ENCODE measurements around the gene ATP8A2.

Gene ATP8A2

DNA sequence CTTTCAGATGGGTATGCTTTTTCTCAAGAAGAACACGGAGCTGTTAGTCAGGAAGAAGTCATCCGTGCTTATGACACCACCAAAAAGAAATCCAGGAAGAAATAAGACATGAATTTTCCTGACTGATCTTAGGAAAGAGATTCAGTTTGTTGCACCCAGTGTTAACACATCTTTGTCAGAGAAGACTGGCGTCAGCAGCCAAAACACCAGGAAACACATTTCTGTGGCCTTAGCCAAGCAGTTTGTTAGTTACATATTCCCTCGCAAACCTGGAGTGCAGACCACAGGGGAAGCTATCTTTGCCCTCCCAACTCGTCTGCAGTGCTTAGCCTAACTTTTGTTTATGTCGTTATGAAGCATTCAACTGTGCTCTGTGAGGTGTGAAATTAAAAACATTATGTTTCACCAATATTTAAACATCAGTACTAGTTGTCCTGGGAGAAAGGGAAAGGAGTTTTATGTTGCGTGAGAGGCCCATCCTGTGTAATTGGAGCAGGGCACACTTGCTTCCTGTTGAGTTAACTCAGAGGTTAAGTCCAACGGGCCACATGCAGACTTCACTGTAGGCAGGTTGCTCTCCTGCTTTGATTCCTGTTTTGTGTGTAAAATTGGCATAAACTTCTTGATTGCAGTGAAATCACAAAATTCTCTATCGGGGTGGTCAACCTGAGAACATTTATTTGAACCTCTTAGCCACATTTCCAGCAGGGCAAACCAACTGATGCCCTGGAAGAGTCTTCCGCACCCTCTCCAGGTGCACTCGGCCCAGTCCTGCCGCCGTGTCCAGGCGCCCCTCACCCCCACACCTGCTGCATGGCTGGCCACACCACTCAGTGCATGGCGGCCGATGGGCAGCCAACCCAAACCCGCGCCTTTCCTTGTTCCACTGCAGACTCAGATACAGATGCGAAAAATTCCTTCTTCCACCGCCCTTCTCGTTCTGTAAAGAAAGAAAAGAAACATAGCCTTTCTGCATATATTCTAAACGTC is 648.4 kb downstream of the ATP8A2 start:
- DNase-seq: no peak

DNA sequence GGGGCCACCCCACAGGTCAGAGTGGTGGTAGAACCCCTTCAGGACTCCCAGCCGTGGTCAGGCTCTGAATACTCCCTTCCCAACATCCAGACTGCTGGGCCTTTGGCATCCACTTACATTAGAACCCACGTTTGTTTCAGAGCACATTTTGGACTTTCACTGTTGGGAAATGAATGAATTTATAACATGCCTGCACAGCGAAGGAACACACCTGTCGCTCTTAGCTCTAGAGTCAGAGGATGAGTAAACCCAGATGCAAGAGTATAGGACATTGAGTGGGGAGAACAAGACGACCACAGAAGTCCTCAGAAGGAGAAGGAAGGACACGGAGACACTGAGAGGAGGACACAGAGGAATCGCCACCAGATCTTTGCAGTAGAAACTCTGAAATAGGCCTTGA is 649.1 kb downstream of the ATP8A2 start:
- DNase-seq: no peak

DNA sequence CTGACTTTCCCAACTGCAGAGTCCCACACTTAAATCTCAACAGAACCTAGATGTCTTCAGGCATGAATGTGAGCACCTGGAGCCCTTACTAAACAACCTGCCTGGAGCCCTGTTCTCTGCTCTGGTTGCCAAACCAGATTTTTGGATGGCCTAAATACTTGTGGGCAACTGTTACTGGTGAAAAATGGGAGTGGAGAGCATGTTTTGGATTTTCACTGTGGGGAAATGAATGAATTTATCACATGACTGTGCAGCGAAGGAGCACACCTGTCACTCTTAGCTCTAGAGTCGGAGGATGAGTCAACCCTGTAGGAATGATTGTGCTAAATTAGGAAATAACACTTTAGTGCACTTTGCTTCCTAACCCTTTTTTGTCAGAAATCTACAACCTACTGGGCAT is 649.7 kb downstream of the ATP8A2 start:
- DNase-seq: no peak

DNA sequence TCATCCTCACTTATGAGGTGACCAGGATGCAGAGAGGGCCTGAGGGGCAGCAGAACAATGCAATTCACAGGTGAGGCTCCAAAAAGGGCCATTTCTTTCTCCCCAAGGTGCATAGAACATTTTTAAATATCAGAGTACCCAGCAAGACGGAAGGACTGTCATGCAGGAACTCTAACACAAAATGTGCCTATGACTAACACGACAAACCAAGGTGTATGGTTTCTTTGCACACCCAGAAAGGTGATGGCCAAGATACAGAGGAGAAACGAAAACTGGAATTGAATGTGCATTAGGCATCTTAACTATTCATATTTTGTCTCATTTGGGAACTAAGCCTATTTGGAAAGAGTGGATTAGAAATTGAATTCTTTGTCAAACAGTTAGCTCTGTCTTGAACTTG is 650.2 kb downstream of the ATP8A2 start:
- DNase-seq: no peak

GRCh38 chr13:26022538-26023292 is 650.9 kb downstream of the ATP8A2 start:
- no peak for DNase-seq

GRCh38 chr13:26024558-26024957 is 652.8 kb downstream of the ATP8A2 start:
- no peak for DNase-seq

GRCh38 chr13:26025196-26025595 is 653.4 kb downstream of the ATP8A2 start:
- peak; percentile 35 for DNase-seq

- no peak for DNase-seq
Measured at GRCh38 chr13:26025771-26026170, 654.0 kb downstream of the ATP8A2 start.

DNA sequence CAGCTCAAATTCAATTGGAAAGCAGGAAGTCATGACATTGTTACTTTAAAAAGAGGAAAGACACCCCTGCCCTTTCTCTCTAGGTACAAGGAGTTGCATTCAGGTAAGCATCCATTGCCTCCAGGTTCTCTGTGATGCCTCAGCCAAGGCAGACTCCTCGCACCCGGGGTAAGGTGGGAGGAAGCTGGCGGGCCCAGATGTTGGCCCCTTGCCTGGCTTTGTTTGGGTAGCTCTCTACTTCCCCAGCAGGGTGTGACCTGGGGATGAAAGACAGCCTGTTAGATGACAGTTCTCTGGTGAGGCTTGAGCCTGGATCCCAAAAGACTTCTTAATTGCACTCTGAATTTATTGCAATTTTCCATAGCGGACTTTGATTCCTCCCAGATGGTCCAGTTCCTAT is 654.4 kb downstream of the ATP8A2 start:
- DNase-seq: no peak

- DNase-seq: no peak
Measured at GRCh38 chr13:26029581-26030136, 657.9 kb downstream of the ATP8A2 start.

- no peak for DNase-seq
Measured at GRCh38 chr13:26030331-26030730, 658.6 kb downstream of the ATP8A2 start.

DNA sequence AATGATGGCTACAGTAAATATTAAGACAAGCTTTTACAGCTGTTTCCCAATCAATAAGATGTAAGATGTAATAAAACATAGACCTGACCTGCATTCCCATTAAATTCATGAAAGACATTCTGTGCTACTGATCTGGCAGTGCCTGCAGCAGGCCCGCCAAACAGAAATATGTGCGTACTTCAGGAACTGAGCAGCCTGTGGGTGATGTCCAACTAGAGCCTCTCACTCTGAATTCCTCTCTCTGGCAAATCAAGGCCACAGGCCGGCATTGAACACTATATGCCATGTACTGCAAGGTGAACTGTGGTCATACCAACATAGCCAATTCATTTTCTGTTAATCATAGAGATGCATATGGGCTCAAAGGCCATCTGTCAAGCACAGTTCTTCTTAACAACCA is 662.2 kb downstream of the ATP8A2 start:
- no peak for DNase-seq

DNA sequence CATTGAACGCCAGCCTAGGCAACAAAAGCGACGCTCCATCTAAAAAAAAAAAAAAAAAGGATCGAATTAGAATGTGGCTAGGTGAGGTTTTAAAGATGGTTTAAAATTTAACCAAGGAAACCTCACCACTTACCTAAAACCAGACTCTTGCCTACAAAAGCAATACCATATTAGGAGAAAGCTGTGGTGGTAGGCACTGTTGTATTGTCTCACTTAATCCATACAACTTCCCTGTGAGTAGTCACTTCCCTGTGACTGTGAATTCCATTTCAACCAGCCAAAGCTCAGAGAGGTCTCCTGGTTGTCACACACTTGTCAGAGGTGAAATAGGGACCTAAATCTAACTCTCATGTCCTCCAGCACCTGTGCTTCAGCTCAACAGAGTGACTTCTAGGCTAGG is 664.6 kb downstream of the ATP8A2 start:
- DNase-seq: no peak

DNA sequence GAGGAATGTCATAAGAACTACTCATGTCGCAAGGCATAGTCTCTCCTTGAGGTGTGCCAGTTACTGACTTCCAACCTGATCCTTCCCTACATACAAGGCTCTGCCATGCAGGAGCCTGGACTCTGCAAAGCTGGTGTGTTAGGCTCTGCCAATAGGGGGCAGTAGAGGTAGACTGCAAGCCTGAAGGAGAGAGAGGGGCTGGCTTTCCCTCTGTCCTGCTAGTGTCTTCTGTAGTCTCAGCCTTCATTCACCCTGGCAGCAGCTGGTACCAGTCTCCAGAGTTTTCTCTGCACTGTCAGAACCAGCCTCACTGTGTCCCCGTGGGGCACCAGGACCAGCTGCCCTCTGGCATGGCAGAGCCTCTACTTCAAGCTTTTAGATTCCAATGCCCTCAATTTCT is 665.5 kb downstream of the ATP8A2 start:
- peak; percentile 68 for DNase-seq

DNA sequence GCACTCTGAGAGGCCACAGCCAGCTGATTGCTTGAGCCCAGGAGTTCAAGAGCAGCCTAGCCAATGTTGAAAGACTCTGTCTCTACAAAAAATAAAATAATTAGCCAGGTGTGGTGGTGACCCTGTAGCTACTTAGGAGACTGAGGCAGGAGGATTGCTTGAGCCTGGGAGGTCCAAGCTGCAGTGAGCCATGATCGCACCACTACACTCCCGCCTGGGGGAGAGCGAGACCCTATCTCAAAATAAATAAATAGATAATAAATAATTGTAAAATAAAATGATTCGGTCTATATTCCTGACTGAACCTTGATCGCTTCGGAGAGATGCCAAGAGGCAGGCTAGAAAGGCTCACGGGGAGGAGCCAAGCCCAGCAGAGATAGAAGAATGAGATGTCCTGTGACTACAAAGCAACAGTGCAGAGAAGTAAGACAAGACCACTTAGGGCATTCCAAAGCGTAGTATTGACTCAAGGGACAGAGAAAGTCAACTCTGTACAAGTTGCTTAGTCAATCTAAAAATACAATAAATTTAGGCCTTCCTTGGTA is 667.2 kb downstream of the ATP8A2 start:
- no peak for DNase-seq

DNA sequence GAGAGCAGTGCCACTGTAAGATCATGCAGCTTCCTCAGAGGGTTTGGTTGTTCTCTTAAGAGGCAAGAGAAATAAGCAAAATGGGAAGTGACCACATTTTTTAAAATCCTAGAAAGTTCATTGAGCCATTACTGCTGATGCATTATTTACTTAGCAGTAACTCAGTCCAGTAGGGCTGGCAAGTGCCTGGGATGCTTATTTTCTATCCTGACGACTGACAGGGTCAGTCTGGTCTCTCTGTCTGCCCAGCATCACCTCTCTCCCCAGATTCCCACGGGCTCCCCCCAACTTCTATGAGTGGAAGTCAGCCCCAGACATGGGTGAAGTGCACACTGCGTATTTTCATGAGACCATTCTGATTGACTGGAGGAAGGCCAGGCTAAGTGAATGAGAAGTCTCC is 669.7 kb downstream of the ATP8A2 start:
- no peak for DNase-seq

GRCh38 chr13:26042785-26043184 is 671.0 kb downstream of the ATP8A2 start:
- no peak for DNase-seq

DNA sequence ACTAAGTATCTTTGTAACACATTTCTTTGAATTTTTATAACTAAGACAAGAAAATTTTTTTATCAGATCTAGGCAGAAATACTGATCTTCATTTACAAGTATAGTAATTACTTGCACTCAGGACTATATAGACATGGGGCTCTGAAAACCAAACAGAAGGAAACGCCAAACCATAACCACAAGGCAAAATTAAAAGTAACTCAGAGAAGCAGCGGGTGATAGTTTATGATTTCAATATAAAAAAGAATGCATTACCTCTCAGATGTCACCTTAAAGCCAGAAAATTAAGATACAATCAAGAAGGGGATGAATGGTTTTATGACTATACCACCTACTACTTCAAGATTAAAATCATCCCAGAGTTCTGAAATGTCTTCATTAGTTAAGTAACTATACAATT is 673.4 kb downstream of the ATP8A2 start:
- no peak for DNase-seq

DNA sequence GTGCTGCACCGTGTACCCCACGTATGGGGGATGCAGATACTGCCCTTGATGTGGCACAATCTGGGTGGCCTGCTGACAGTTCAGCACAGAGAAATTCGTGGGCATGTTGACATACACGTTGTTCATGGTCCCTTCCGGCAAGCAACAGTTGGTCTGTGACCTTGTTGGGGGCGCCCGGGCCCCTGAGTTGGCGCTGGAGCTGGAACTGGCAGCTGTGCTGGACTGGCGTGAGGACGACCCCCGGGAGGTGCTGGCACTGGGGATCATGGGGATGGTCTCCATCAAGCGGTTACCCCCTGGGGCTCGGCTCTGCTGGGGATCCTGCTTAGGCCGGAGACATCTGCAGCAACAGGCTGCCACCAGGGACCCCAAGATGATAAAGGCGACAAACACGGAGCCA is 674.9 kb downstream of the ATP8A2 start:
- no peak for DNase-seq

DNA sequence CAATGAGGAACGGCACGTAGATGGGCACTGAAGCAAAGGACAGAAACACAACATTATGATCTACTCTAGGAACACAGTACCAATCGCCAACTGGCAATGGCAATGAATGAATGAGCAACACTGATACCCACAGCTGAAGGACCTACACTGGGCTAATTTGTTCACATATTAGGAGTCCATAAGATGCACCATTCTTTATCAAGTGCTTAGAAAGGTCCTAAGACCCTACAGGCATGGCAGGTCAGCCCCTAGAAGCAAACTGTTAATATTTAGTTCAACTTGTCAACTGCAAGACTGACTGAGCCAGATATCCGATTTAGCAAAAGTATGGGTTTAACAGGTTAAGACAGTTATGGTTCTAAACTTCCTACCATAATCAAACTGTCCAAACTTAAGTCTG is 675.3 kb downstream of the ATP8A2 start:
- DNase-seq: no peak

DNA sequence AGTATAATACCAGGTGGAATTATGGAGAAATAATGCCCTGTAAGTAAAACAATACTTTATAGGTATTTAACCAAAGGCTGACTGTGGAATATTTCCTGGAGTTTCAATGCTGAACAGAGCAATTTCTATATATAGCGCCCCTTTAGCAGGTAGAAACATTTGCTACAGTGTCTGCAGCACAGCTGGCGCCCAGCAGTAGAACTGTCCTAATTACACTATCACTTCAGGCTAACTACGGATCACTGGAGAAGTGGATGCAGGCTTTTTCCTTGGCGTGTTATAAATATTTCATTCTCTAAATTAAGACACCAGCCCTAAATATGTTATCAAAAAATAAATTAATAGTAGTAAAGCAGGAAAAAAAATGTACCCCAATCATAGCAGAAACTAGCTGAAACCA is 677.0 kb downstream of the ATP8A2 start:
- peak; percentile 21 for DNase-seq

DNA sequence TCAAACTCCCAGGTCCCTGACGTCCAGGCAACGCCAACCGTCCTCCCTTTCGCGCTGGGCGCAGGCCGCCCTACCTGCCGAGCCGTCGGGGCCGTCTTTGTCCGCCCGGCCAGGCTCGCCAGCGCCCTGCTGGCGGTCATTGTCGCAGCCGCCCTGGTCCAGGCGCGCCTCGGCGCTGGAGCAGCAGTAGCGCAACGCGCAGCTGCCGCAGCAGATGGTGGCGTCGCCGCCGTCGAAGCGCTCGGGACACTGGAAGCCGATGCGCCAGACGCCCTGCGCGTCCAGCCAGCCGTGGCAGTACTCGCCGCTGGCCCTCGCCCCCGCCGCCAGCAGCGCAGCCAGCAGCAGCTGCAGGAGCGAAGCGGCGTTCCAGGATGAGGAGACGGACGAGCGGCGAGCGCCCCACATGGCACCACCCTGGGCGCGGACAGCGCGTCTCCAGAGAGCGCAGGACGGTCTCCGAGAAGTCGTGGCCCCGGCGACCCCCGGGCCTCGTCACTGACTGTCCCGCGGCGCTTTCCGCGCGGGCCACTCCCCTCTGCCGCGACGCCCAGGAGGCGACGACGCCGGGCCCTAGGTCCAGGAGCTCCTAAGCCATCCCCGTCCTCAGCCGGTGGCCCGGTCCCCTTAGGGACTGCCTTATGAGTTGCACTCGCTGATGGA is 678.9 kb downstream of the ATP8A2 start:
- DNase-seq: peak; percentile 91

DNA sequence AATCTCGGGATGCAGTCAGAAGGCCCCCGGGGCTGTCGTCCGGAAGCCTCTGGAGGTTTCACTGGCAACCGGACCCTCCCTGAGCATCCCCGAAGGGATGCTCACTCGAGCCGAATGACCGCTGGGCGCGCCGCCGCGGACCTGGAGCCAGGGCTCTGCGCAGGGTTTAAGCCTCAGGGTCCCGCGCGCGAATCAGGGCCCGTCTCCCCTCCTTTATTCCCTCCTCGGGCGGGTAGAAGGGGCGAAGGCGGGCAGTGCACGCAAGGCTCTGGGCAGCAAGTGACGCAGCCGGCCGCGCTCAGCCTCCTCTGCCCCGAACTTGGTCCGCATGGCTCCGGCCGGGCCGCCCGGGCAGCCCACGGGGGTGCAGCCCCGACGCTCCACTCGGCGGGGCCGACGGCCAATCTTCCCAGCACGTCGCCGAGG is 679.5 kb downstream of the ATP8A2 start:
- DNase-seq: peak; percentile 74
